Mucosa of descending colon (tissue), 3 donors: ENCODE data around the gene CSF2. TPM values are rescaled to one million over a fixed set of nuclear protein-coding genes. Genes with fewer than 3 reads are reported as not detected.

Experiments used
- ATAC-seq: fragments of 200-7000 bp; cut with Tn5 transposase; one replicate; pipeline ENCODE4 v1.9.1; 2020; ENCODE audit warnings: mild to moderate bottlenecking, moderate library complexity
- DNase-seq, 3 donors: peaks; one replicate each; pipeline ENCODE4 v3.0.0-alpha.2; 2020
- H3K36me3 ChIP-seq: fragments of 200-600 bp; one replicate; pipeline ENCODE4 v1.8.0; 2021; ENCODE audit warnings: low read depth, mild to moderate bottlenecking
- H3K4me1 ChIP-seq: fragments of 200-600 bp; one replicate; pipeline ENCODE4 v1.8.0; 2021; ENCODE audit warnings: low read depth, mild to moderate bottlenecking
- H3K4me3 ChIP-seq: fragments of 200-600 bp; one replicate; pipeline ENCODE4 v1.8.0; 2021; ENCODE audit warnings: mild to moderate bottlenecking
- H3K9me3 ChIP-seq: fragments of 200-600 bp; one replicate; pipeline ENCODE4 v1.8.0; 2021; ENCODE audit warnings: mild to moderate bottlenecking
- intact Hi-C, 2 donors: fragments of 100-400 bp; cut with DNase I in 1 of 2; cut with micrococcal nuclease in 1 of 2; formaldehyde crosslinking; loops; one replicate each; pipeline versions ENCODE4 v1.11.0 to v1.11.1; 2022; cut with DNase I, micrococcal nuclease
- total RNA-seq, 3 donors: library from RNA; stranded (reverse); fragmentation: NEBNext Ultra II Directional in 2 of 3; extraction: Animal tissue kit (Norgen Biotek cat#: 25700) in 2 of 3; gene quantifications; one replicate each; pipeline versions ENCODE4 v1.2.1 to v1.2.4, GENCODE V29; 2021 to 2023
- TF ChIP-seq, protein P1 (sequence below): fragments of 200-600 bp; IDR thresholded peaks from one replicate; pipeline ENCODE4 v1.8.0; 2022; ENCODE audit warnings: antibody characterized with exemption, mild to moderate bottlenecking
- donor health status: DM: no; HTN: no; CAD: no; lungs with moderate emphysema.
- donor health status: DM: no; HTN: no; CAD: no.
- donor health status: DM: no; HTN: yes; CAD: no.

The CSF2 gene
- total RNA-seq, 3 donors from 2014 or later, result not detected

DNA sequence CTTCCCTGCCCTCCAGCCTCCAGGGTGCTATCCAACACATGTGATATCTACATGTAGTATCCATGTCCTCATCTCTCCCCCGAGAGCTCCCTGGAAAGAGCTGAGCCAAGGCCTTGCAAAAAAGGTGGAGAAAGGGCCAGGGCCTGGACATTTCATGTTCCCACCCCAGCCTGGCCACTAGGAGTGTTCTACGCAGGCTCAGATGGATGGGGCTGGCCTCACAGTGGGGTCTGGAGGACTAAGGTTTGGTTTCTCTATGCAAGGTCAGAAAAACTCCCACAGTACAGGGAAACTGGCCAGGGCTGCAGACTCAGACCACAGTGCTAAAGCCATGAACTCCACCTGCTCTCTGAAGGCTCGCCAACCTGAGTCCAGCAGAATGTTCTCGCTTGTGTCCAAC lies 1.5 kb upstream of the CSF2 start:
- Histone ChIP-seq H3K4me1 (no peaks in the 10 kb centered on the region), H3K4me3 (no peak overlapping the region), H3K9me3 (no peaks in the 10 kb centered on the region), H3K36me3 (no peaks in the 10 kb centered on the region)
- intact Hi-C loops, result no loop called here
- TF ChIP-seq, protein P1, sequence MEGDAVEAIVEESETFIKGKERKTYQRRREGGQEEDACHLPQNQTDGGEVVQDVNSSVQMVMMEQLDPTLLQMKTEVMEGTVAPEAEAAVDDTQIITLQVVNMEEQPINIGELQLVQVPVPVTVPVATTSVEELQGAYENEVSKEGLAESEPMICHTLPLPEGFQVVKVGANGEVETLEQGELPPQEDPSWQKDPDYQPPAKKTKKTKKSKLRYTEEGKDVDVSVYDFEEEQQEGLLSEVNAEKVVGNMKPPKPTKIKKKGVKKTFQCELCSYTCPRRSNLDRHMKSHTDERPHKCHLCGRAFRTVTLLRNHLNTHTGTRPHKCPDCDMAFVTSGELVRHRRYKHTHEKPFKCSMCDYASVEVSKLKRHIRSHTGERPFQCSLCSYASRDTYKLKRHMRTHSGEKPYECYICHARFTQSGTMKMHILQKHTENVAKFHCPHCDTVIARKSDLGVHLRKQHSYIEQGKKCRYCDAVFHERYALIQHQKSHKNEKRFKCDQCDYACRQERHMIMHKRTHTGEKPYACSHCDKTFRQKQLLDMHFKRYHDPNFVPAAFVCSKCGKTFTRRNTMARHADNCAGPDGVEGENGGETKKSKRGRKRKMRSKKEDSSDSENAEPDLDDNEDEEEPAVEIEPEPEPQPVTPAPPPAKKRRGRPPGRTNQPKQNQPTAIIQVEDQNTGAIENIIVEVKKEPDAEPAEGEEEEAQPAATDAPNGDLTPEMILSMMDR, result no peak
- ATAC-seq (no peak), DNase-seq (no peak)

DNA sequence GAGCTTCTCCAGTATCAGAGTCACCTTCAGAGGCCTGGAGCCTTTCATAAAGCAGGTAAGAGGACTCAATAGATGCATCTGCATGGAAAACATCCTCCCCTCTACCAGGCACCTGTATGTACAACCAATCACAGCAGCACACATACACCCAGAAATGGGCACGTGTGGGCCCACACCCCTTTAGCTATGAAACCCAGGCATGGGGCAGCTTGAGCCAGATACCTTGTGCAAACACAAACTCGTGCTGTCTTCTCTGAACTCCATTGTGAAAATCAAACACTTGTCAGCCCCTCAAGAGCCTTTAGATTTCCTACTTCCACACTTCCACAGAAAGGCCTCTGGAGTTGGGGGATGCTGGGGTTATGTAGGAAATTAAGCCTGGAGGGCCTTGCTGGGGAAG lies 1.1 kb upstream of the CSF2 start:
- no peaks in the 10 kb centered on the region for H3K9me3 ChIP-seq
- DNase-seq, result no peak
- TF ChIP-seq, protein P1, result no peak
- no peak for ATAC-seq
- no peaks in the 10 kb centered on the region for H3K4me1 ChIP-seq
- intact Hi-C loops, result no loop called here
- no peaks in the 10 kb centered on the region for H3K36me3 ChIP-seq
- no peak overlapping the region for H3K4me3 ChIP-seq

DNA sequence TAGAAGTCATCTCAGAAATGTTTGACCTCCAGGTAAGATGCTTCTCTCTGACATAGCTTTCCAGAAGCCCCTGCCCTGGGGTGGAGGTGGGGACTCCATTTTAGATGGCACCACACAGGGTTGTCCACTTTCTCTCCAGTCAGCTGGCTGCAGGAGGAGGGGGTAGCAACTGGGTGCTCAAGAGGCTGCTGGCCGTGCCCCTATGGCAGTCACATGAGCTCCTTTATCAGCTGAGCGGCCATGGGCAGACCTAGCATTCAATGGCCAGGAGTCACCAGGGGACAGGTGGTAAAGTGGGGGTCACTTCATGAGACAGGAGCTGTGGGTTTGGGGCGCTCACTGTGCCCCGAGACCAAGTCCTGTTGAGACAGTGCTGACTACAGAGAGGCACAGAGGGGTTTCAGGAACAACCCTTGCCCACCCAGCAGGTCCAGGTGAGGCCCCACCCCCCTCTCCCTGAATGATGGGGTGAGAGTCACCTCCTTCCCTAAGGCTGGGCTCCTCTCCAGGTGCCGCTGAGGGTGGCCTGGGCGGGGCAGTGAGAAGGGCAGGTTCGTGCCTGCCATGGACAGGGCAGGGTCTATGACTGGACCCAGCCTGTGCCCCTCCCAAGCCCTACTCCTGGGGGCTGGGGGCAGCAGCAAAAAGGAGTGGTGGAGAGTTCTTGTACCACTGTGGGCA lies 642 bp downstream of the CSF2 start:
- ATAC-seq (peak; percentile 6), DNase-seq (no peak)
- Histone ChIP-seq H3K4me3 (no peak overlapping the region), H3K36me3 (no peaks in the 10 kb centered on the region), H3K9me3 (no peaks in the 10 kb centered on the region), H3K4me1 (no peaks in the 10 kb centered on the region)
- TF ChIP-seq, protein P1, result no peak
- intact Hi-C loops, result no loop called here

DNA sequence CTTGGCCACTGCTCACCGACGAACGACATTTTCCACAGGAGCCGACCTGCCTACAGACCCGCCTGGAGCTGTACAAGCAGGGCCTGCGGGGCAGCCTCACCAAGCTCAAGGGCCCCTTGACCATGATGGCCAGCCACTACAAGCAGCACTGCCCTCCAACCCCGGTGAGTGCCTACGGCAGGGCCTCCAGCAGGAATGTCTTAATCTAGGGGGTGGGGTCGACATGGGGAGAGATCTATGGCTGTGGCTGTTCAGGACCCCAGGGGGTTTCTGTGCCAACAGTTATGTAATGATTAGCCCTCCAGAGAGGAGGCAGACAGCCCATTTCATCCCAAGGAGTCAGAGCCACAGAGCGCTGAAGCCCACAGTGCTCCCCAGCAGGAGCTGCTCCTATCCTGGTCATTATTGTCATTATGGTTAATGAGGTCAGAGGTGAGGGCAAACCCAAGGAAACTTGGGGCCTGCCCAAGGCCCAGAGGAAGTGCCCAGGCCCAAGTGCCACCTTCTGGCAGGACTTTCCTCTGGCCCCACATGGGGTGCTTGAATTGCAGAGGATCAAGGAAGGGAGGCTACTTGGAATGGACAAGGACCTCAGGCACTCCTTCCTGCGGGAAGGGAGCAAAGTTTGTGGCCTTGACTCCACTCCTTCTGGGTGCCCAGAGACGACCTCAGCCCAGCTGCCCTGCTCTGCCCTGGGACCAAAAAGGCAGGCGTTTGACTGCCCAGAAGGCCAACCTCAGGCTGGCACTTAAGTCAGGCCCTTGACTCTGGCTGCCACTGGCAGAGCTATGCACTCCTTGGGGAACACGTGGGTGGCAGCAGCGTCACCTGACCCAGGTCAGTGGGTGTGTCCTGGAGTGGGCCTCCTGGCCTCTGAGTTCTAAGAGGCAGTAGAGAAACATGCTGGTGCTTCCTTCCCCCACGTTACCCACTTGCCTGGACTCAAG lies 1.5 kb downstream of the CSF2 start:
- Histone ChIP-seq H3K4me3 (no peak overlapping the region), H3K36me3 (no peaks in the 10 kb centered on the region), H3K9me3 (no peaks in the 10 kb centered on the region), H3K4me1 (no peaks in the 10 kb centered on the region)
- intact Hi-C loops, result no loop called here
- ATAC-seq, result peak; percentile 31
- no peak for DNase-seq
- TF ChIP-seq, protein P1, result no peak

DNA sequence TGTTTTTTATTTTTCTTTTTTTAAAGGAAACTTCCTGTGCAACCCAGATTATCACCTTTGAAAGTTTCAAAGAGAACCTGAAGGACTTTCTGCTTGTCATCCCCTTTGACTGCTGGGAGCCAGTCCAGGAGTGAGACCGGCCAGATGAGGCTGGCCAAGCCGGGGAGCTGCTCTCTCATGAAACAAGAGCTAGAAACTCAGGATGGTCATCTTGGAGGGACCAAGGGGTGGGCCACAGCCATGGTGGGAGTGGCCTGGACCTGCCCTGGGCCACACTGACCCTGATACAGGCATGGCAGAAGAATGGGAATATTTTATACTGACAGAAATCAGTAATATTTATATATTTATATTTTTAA lies 2.1 kb downstream of the CSF2 start:
- Histone ChIP-seq H3K9me3 (no peaks in the 10 kb centered on the region), H3K36me3 (no peaks in the 10 kb centered on the region), H3K4me1 (no peaks in the 10 kb centered on the region), H3K4me3 (no peak overlapping the region)
- DNase-seq (no peak), ATAC-seq (no peak)
- intact Hi-C loops, result no loop called here
- TF ChIP-seq, protein P1, result no peak
